Measurements from ENCODE around the gene INPP5K. TPM values are rescaled to one million over a fixed set of nuclear protein-coding genes. Genes with fewer than 3 reads are reported as not detected.
"Not testable (repeated sequence)": the region's sequence is repeated elsewhere in the genome, so short reads cannot be mapped to it uniquely, and the experiment has no call there.

The INPP5K gene
- 100 to 1,000 TPM in 1 of 4 donors, 10 to 100 TPM in 3; 60.9 to 163 (median 64.7) TPM for total RNA-seq

GRCh38 chr17:1516388-1517161, at the start of gene INPP5K:
Gene INPP5K (minus strand): TSS chr17:1516612. CDS start chr17:1516499, 113 bp downstream.
- H3K4me3 ChIP-seq, result peak within 1 kb of the TSS; percentile 83 to 88 (median 84)
- H3K27me3 ChIP-seq, result no peaks in the 10 kb centered on the region
- peak; percentile 97 to 99 (median 99) for DNase-seq
- peak within 1 kb of the TSS; percentile 93 to 94 (median 93) for H3K27ac ChIP-seq
- no peaks in the 10 kb centered on the region for H3K9me3 ChIP-seq
- peaks cover 0 to 34% (median 12%) of the 10 kb centered on the region in 4 donors for H3K4me1 ChIP-seq
- TF ChIP-seq CTCF (IDR thresholded peaks at IDR 0.05) (peak in 3 of 6 experiments; percentile 18 to 33 (median 30)), POLR2A (IDR thresholded peaks at IDR 0.05) (peak; percentile 85 to 87)
- peaks cover 0 to 32% (median 0%) of the 10 kb centered on the region in 3 donors for H3K36me3 ChIP-seq

GRCh38 chr17:1565877-1566276, 49.5 kb upstream of the INPP5K start:
- no peak for DNase-seq
- H3K9me3 ChIP-seq, result no peaks in the 10 kb centered on the region
- no peak overlapping the region for H3K4me3 ChIP-seq
- H3K27me3 ChIP-seq, result no peaks in the 10 kb centered on the region
- no peaks in the 10 kb centered on the region for H3K36me3 ChIP-seq
- TF ChIP-seq POLR2A (IDR thresholded peaks at IDR 0.05) (no peak), CTCF (IDR thresholded peaks at IDR 0.05) (no peak)
- H3K4me1 ChIP-seq, result peaks cover 0 to 13% (median 2%) of the 10 kb centered on the region in 4 donors
- peak overlapping the region in 1 of 4 donors; percentile 64 for H3K27ac ChIP-seq

GRCh38 chr17:1563786-1564613, 47.6 kb upstream of the INPP5K start:
- Histone ChIP-seq H3K27me3 (no peaks in the 10 kb centered on the region), H3K9me3 (no peaks in the 10 kb centered on the region), H3K4me1 (peaks cover 0 to 32% (median 5%) of the 10 kb centered on the region in 4 donors), H3K4me3 (no peak overlapping the region), H3K27ac (no peak overlapping the region), H3K36me3 (no peaks in the 10 kb centered on the region)
- DNase-seq, result no peak
- TF ChIP-seq POLR2A (IDR thresholded peaks at IDR 0.05), result no peak
- TF ChIP-seq CTCF (IDR thresholded peaks at IDR 0.05), result no peak

- H3K4me1 ChIP-seq, result peaks cover 0 to 36% (median 5%) of the 10 kb centered on the region in 4 donors
- not testable (repeated sequence) for H3K36me3 ChIP-seq, H3K27ac ChIP-seq, DNase-seq, H3K9me3 ChIP-seq, H3K27me3 ChIP-seq
- peak overlapping the region in 1 of 4 donors; percentile 82 for H3K4me3 ChIP-seq
Measured at GRCh38 chr17:1563471-1563785, 47.0 kb upstream of the INPP5K start.

GRCh38 chr17:1562176-1562643, 45.8 kb upstream of the INPP5K start:
- Histone ChIP-seq H3K4me3 (peak overlapping the region; percentile 82 to 99 (median 92)), H3K9me3 (no peaks in the 10 kb centered on the region), H3K27me3 (no peaks in the 10 kb centered on the region), H3K36me3 (no peaks in the 10 kb centered on the region), H3K27ac (peak overlapping the region; percentile 89 to 100 (median 95)), H3K4me1 (peaks cover 0 to 45% (median 5%) of the 10 kb centered on the region in 4 donors)
- peak in 1 of 3 donors; percentile 71 for DNase-seq
- TF ChIP-seq POLR2A (IDR thresholded peaks at IDR 0.05) (no peak), CTCF (IDR thresholded peaks at IDR 0.05) (no peak)
